ENCODE measurements around the gene SLC27A2. TPM values are rescaled to one million over a fixed set of nuclear protein-coding genes. Genes with fewer than 3 reads are reported as not detected.
"Not testable (repeated sequence)": the region's sequence is repeated elsewhere in the genome, so short reads cannot be mapped to it uniquely, and the experiment has no call there.

Gene SLC27A2
- total RNA-seq, 1 experiment from 2014 or later: 1.1 TPM

- Histone ChIP-seq H3K27me3 (ENCODE audit: control insufficient read depth, insufficient read depth, low read length) (peaks cover 17% of the 10 kb centered on the region), H3K4me3 (ENCODE audit: insufficient read depth, low read depth, low read length) (no peak overlapping the region), H3K36me3 (replicated peaks; ENCODE audit: control insufficient read depth, insufficient read depth, low read length) (no peaks in the 10 kb centered on the region)
- no peak for DNase-seq
Observed at GRCh38 chr15:50176869-50177268, 5.1 kb upstream of the SLC27A2 start.

GRCh38 chr15:50180091-50180490 lies 1.9 kb upstream of the SLC27A2 start:
- Histone ChIP-seq H3K36me3 (replicated peaks; ENCODE audit: control insufficient read depth, insufficient read depth, low read length) (no peaks in the 10 kb centered on the region), H3K4me3 (ENCODE audit: insufficient read depth, low read depth, low read length) (no peak overlapping the region), H3K27me3 (ENCODE audit: control insufficient read depth, insufficient read depth, low read length) (peaks cover 35% of the 10 kb centered on the region)
- DNase-seq: no peak

GRCh38 chr15:50180582-50180981 lies 1.4 kb upstream of the SLC27A2 start:
- peaks cover 35% of the 10 kb centered on the region for H3K27me3 ChIP-seq (ENCODE audit: control insufficient read depth, insufficient read depth, low read length)
- H3K4me3 ChIP-seq (ENCODE audit: insufficient read depth, low read depth, low read length): no peak overlapping the region
- no peak for DNase-seq
- H3K36me3 ChIP-seq (replicated peaks; ENCODE audit: control insufficient read depth, insufficient read depth, low read length): no peaks in the 10 kb centered on the region

- Histone ChIP-seq H3K27me3 (ENCODE audit: control insufficient read depth, insufficient read depth, low read length) (peaks cover 35% of the 10 kb centered on the region), H3K36me3 (replicated peaks; ENCODE audit: control insufficient read depth, insufficient read depth, low read length) (no peaks in the 10 kb centered on the region), H3K4me3 (ENCODE audit: insufficient read depth, low read depth, low read length) (peak overlapping the region; percentile 53; the same call in 1 of the 2 replicates)
- DNase-seq: peak; percentile 57
Observed at GRCh38 chr15:50181201-50181968, 611 bp upstream of the SLC27A2 start.

- Histone ChIP-seq H3K36me3 (replicated peaks; ENCODE audit: control insufficient read depth, insufficient read depth, low read length) (no peaks in the 10 kb centered on the region), H3K27me3 (ENCODE audit: control insufficient read depth, insufficient read depth, low read length) (peaks cover 35% of the 10 kb centered on the region), H3K4me3 (ENCODE audit: insufficient read depth, low read depth, low read length) (peak overlapping the region; percentile 53)
- DNase-seq: no peak
Observed at GRCh38 chr15:50182219-50183013, 420 bp downstream of the SLC27A2 start.

- peaks cover 35% of the 10 kb centered on the region for H3K27me3 ChIP-seq (ENCODE audit: control insufficient read depth, insufficient read depth, low read length)
- peak; percentile 12 for DNase-seq
- H3K4me3 ChIP-seq (ENCODE audit: insufficient read depth, low read depth, low read length): no peak overlapping the region
- H3K36me3 ChIP-seq (replicated peaks; ENCODE audit: control insufficient read depth, insufficient read depth, low read length): no peaks in the 10 kb centered on the region
Observed at GRCh38 chr15:50183112-50183794, 1.3 kb downstream of the SLC27A2 start.

GRCh38 chr15:50184863-50185504 lies 3.0 kb downstream of the SLC27A2 start:
- no peak overlapping the region for H3K4me3 ChIP-seq (ENCODE audit: insufficient read depth, low read depth, low read length)
- H3K27me3 ChIP-seq (ENCODE audit: control insufficient read depth, insufficient read depth, low read length): peaks cover 35% of the 10 kb centered on the region
- no peaks in the 10 kb centered on the region for H3K36me3 ChIP-seq (replicated peaks; ENCODE audit: control insufficient read depth, insufficient read depth, low read length)
- no peak for DNase-seq

GRCh38 chr15:50186090-50186489 lies 4.1 kb downstream of the SLC27A2 start:
- Histone ChIP-seq H3K27me3 (ENCODE audit: control insufficient read depth, insufficient read depth, low read length) (peaks cover 27% of the 10 kb centered on the region), H3K36me3 (replicated peaks; ENCODE audit: control insufficient read depth, insufficient read depth, low read length) (no peaks in the 10 kb centered on the region), H3K4me3 (ENCODE audit: insufficient read depth, low read depth, low read length) (no peak overlapping the region)
- no peak for DNase-seq

- no peak for DNase-seq
- Histone ChIP-seq H3K27me3 (ENCODE audit: control insufficient read depth, insufficient read depth, low read length) (peaks cover 20% of the 10 kb centered on the region), H3K4me3 (ENCODE audit: insufficient read depth, low read depth, low read length) (no peak overlapping the region), H3K36me3 (replicated peaks; ENCODE audit: control insufficient read depth, insufficient read depth, low read length) (no peaks in the 10 kb centered on the region)
Observed at GRCh38 chr15:50186752-50187151, 4.8 kb downstream of the SLC27A2 start.

- DNase-seq: no peak
- Histone ChIP-seq H3K4me3 (ENCODE audit: insufficient read depth, low read depth, low read length) (no peak overlapping the region), H3K36me3 (replicated peaks; ENCODE audit: control insufficient read depth, insufficient read depth, low read length) (no peaks in the 10 kb centered on the region), H3K27me3 (ENCODE audit: control insufficient read depth, insufficient read depth, low read length) (peaks cover 12% of the 10 kb centered on the region)
Observed at GRCh38 chr15:50187525-50187924, 5.5 kb downstream of the SLC27A2 start.

- Histone ChIP-seq H3K4me3 (ENCODE audit: insufficient read depth, low read depth, low read length) (no peak overlapping the region), H3K27me3 (ENCODE audit: control insufficient read depth, insufficient read depth, low read length) (peaks cover 7% of the 10 kb centered on the region), H3K36me3 (replicated peaks; ENCODE audit: control insufficient read depth, insufficient read depth, low read length) (no peaks in the 10 kb centered on the region)
- DNase-seq: peak; percentile 18
Observed at GRCh38 chr15:50187997-50188396, 6.0 kb downstream of the SLC27A2 start.

- not testable (repeated sequence) for DNase-seq; H3K27me3 ChIP-seq (ENCODE audit: control insufficient read depth, insufficient read depth, low read length); H3K4me3 ChIP-seq (ENCODE audit: insufficient read depth, low read depth, low read length); H3K36me3 ChIP-seq (replicated peaks; ENCODE audit: control insufficient read depth, insufficient read depth, low read length)
Observed at GRCh38 chr15:50188793-50189192, 6.8 kb downstream of the SLC27A2 start.

- no peak overlapping the region for H3K4me3 ChIP-seq (ENCODE audit: insufficient read depth, low read depth, low read length)
- DNase-seq: no peak
- no peaks in the 10 kb centered on the region for H3K27me3 ChIP-seq (ENCODE audit: control insufficient read depth, insufficient read depth, low read length)
Observed at GRCh38 chr15:50189633-50190032, 7.6 kb downstream of the SLC27A2 start.

GRCh38 chr15:50190166-50190570 lies 8.2 kb downstream of the SLC27A2 start:
- Histone ChIP-seq H3K4me3 (ENCODE audit: insufficient read depth, low read depth, low read length) (no peak overlapping the region), H3K36me3 (replicated peaks; ENCODE audit: control insufficient read depth, insufficient read depth, low read length) (no peaks in the 10 kb centered on the region), H3K27me3 (ENCODE audit: control insufficient read depth, insufficient read depth, low read length) (no peaks in the 10 kb centered on the region)
- DNase-seq: no peak

More at GRCh38 chr15:50189633-50190032, 7.6 kb downstream of the SLC27A2 start:
- H3K36me3 ChIP-seq (replicated peaks; ENCODE audit: control insufficient read depth, insufficient read depth, low read length): no peaks in the 10 kb centered on the region

All from H7 (cell line).